DND-41 (cell line): ENCODE results near the gene ZNRF1.

Experiments used
- CTCF ChIP-seq: IDR thresholded peaks from 2 replicates; pipeline ENCODE4 v1.5.1; 2012; ENCODE audit warnings: borderline replicate concordance, low read length, moderate library complexity, mild to moderate bottlenecking; ENCODE audit not compliant: poor library complexity, severe bottlenecking; ENCODE audit errors: extremely low read depth
- EZH2 ChIP-seq: IDR thresholded peaks from 3 replicates; pipeline ENCODE4 v1.6.1; 2012; ENCODE audit warnings: borderline replicate concordance, low read depth, mild to moderate bottlenecking, moderate library complexity, low read length, inconsistent platforms; ENCODE audit not compliant: severe bottlenecking

GRCh38 chr16:75019007-75019406 is 20.2 kb downstream of the ZNRF1 start:
- no peak for TF ChIP-seq EZH2
- no peak for TF ChIP-seq CTCF
